Measurements from ENCODE around the gene UBE2I. TPM values are rescaled to one million over a fixed set of nuclear protein-coding genes. Genes with fewer than 3 reads are reported as not detected.
A peak's percentile ranks its signal among the peaks of the same experiment; 100 is the strongest.

The UBE2I gene
- total RNA-seq, 1 donor from 2014 or later: 214 TPM

DNA sequence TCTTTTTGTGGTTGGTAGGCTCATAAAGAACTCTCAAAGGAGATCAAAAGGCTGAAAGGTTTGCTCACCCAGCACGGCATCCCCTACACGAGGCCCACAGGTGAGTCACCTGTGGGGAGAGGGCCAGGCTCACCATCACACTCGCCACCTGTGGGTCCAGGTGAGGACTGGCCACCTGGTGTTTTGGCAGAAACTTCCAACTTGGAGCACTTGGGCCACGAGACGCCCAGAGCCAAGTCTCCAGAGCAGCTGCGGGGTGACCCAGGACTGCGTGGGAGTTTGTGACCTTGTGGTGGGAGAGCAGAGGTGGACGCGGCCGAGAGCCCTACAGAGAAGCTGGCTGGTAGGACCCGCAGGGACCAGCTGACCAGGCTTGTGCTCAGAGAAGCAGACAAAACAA, 53.4 kb downstream of the UBE2I start:
- Mint-ChIP-seq H3K36me3 (peaks cover 5% of the 10 kb centered on the region), H3K27ac (no peak overlapping the region), H3K9me3 (no peaks in the 10 kb centered on the region), H3K27me3 (ENCODE audit: low read depth) (no peaks in the 10 kb centered on the region), H3K4me1 (no peaks in the 10 kb centered on the region), H3K4me3 (no peak overlapping the region)
- DNase-seq (ENCODE audit: low spot score in 2 of 2, unreplicated experiment in 2 of 2): no peak
- TF ChIP-seq, protein P1, sequence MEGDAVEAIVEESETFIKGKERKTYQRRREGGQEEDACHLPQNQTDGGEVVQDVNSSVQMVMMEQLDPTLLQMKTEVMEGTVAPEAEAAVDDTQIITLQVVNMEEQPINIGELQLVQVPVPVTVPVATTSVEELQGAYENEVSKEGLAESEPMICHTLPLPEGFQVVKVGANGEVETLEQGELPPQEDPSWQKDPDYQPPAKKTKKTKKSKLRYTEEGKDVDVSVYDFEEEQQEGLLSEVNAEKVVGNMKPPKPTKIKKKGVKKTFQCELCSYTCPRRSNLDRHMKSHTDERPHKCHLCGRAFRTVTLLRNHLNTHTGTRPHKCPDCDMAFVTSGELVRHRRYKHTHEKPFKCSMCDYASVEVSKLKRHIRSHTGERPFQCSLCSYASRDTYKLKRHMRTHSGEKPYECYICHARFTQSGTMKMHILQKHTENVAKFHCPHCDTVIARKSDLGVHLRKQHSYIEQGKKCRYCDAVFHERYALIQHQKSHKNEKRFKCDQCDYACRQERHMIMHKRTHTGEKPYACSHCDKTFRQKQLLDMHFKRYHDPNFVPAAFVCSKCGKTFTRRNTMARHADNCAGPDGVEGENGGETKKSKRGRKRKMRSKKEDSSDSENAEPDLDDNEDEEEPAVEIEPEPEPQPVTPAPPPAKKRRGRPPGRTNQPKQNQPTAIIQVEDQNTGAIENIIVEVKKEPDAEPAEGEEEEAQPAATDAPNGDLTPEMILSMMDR (IDR thresholded peaks at IDR 0.05; ENCODE audit: unreplicated experiment): no peak

- TF ChIP-seq, protein P1 (IDR thresholded peaks at IDR 0.05; ENCODE audit: unreplicated experiment): peak; percentile 75
- Mint-ChIP-seq H3K9me3 (no peaks in the 10 kb centered on the region), H3K27ac (no peak overlapping the region), H3K36me3 (peaks cover 5% of the 10 kb centered on the region), H3K4me3 (no peak overlapping the region), H3K27me3 (ENCODE audit: low read depth) (no peaks in the 10 kb centered on the region), H3K4me1 (no peaks in the 10 kb centered on the region)
- DNase-seq (ENCODE audit: low spot score in 2 of 2, unreplicated experiment in 2 of 2): peak in 1 of 2 experiments; percentile 67
These were observed 54.1 kb downstream of the UBE2I start for GRCh38 chr16:1363501-1364041.

DNA sequence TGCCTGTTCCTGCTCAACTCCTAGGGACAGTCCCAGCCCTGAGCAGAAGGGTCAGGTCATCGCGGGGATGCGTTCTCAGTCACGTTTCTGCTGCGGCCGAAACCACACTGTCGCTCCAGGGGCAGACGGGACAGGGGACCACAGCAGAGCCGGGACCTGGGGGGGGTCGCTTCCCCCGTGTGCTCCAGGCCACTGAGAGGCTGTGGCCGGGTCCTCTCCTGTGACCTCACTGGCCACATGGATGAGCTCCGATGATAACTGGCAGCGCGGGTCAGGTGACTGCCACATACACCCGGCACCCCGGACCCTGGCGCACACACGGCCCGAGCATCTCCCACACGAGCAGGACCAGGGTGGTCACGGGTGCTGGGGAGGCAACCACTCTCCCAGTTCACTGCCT, 55.1 kb downstream of the UBE2I start:
- Mint-ChIP-seq H3K36me3 (peaks cover 5% of the 10 kb centered on the region), H3K27me3 (ENCODE audit: low read depth) (no peaks in the 10 kb centered on the region), H3K4me1 (no peaks in the 10 kb centered on the region), H3K27ac (no peak overlapping the region), H3K4me3 (no peak overlapping the region), H3K9me3 (no peaks in the 10 kb centered on the region)
- no peak for DNase-seq (ENCODE audit: low spot score in 2 of 2, unreplicated experiment in 2 of 2)
- TF ChIP-seq, protein P1 (IDR thresholded peaks at IDR 0.05; ENCODE audit: unreplicated experiment): no peak

GRCh38 chr16:1366060-1366711, 56.8 kb downstream of the UBE2I start:
- no peak overlapping the region for H3K27ac Mint-ChIP-seq
- peaks cover 5% of the 10 kb centered on the region for H3K36me3 Mint-ChIP-seq
- no peaks in the 10 kb centered on the region for H3K9me3 Mint-ChIP-seq
- H3K4me3 Mint-ChIP-seq: no peak overlapping the region
- H3K4me1 Mint-ChIP-seq: no peaks in the 10 kb centered on the region
- no peaks in the 10 kb centered on the region for H3K27me3 Mint-ChIP-seq (ENCODE audit: low read depth)
- TF ChIP-seq, protein P1 (IDR thresholded peaks at IDR 0.05; ENCODE audit: unreplicated experiment): no peak
- no peak for DNase-seq (ENCODE audit: low spot score in 2 of 2, unreplicated experiment in 2 of 2)

GRCh38 chr16:1366712-1367299, 57.4 kb downstream of the UBE2I start:
- Mint-ChIP-seq H3K36me3 (peaks cover 5% of the 10 kb centered on the region), H3K4me3 (no peak overlapping the region), H3K27ac (no peak overlapping the region), H3K4me1 (no peaks in the 10 kb centered on the region), H3K27me3 (ENCODE audit: low read depth) (no peaks in the 10 kb centered on the region), H3K9me3 (no peaks in the 10 kb centered on the region)
- no peak for DNase-seq (ENCODE audit: low spot score in 2 of 2, unreplicated experiment in 2 of 2)
- TF ChIP-seq, protein P1 (IDR thresholded peaks at IDR 0.05; ENCODE audit: unreplicated experiment): no peak

All from mesothelial cell of epicardium (in vitro differentiated cells).